ENCODE results near the gene TTLL1. TPM values are rescaled to one million over a fixed set of nuclear protein-coding genes. Genes with fewer than 3 reads are reported as not detected.

Gene TTLL1
- polyA plus RNA-seq, 1 experiment = 22.1 TPM

DNA sequence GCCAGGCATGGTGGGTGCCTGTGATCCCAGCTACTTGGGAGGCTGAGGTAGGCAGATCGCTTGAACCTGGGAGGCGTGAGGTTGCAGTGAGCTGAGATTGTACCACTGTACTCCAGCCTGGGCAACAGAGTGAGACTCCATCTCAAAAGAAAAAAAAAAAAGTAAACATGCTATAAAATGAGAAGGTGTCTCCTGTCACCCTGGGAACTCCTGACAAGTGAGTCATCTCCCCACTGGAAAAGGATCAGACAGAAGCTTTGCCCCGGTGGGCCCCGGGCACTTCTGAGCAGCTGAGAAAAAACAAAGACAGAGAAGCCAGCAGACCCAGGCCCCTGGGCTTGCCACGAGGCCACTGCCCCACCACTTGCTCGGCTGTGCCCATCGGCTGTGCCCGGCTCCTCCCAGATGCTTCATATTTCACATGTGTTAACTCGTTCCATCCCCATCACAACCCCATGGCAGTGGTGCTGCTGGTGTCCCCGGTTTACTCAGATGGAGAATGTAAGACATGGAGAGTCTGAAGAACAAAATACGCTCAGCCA is 22.3 kb downstream of the TTLL1 start:
- Histone ChIP-seq H3K27me3 (ENCODE audit: control insufficient read depth, insufficient read depth, low read length) (no peaks in the 10 kb centered on the region), H3K36me3 (ENCODE audit: control insufficient read depth, insufficient read depth, low read length) (peaks cover 3% of the 10 kb centered on the region), H3K4me3 (ENCODE audit: low read depth, low read length) (no peak overlapping the region)
- CTCF ChIA-PET = no interaction called here
- POLR2A ChIA-PET = no interaction called here
- TF ChIP-seq, protein P1, sequence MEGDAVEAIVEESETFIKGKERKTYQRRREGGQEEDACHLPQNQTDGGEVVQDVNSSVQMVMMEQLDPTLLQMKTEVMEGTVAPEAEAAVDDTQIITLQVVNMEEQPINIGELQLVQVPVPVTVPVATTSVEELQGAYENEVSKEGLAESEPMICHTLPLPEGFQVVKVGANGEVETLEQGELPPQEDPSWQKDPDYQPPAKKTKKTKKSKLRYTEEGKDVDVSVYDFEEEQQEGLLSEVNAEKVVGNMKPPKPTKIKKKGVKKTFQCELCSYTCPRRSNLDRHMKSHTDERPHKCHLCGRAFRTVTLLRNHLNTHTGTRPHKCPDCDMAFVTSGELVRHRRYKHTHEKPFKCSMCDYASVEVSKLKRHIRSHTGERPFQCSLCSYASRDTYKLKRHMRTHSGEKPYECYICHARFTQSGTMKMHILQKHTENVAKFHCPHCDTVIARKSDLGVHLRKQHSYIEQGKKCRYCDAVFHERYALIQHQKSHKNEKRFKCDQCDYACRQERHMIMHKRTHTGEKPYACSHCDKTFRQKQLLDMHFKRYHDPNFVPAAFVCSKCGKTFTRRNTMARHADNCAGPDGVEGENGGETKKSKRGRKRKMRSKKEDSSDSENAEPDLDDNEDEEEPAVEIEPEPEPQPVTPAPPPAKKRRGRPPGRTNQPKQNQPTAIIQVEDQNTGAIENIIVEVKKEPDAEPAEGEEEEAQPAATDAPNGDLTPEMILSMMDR (IDR thresholded peaks at IDR 0.05; ENCODE audit: insufficient read depth, low read depth, low read length) = no peak
- DNase-seq (ENCODE audit: low read depth) = no peak

DNA sequence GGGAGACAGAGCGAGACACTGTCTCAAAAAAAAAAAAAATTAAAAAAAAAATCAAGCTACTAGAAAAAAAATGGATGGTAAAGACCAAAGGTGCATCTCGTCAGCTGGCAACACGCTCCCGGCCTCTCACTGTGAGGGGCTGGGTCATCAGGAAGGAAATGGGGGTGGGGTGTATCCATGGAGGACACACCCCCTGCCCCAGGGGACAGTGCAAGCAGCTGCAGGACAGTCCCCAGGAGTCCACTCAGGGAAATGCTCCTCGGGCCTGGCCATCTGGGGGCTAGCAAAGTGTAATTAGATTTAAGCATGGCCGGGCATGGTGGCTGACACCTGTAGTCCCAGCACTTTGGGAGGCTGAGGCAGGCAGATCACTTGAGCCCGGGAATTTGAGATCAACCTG is 23.1 kb downstream of the TTLL1 start:
- no peak for DNase-seq (ENCODE audit: low read depth)
- no peak overlapping the region for H3K4me3 ChIP-seq (ENCODE audit: low read depth, low read length)
- peaks cover 3% of the 10 kb centered on the region for H3K36me3 ChIP-seq (ENCODE audit: control insufficient read depth, insufficient read depth, low read length)
- no peaks in the 10 kb centered on the region for H3K27me3 ChIP-seq (ENCODE audit: control insufficient read depth, insufficient read depth, low read length)
- POLR2A ChIA-PET = no interaction called here
- CTCF ChIA-PET = interaction anchor here (1.1 kb wide), 1 partner anchor 14 kb away, joined by 4 read pairs; no protein-coding TSS in a partner anchor
- TF ChIP-seq, protein P1 (IDR thresholded peaks at IDR 0.05; ENCODE audit: insufficient read depth, low read depth, low read length) = no peak

DNA sequence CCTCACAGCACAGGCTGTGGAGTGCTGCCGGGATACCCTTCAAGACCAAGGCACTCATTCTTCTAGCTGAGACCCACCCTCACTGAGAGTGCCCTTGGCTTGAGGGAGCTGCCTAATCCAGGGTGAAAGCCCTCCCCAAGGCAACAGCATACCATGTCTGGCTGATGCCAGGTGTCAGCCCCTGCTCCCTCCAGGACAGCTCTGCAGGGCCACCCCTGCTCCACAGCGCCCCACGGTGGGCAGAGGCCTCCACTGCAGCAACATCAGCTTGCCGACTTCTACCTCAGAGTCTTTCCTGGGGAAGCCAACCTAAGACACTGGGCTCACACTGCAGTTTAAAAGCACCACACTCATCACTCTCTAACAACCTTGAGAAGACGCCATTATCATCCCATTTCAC is 29.0 kb downstream of the TTLL1 start:
- peaks cover 6% of the 10 kb centered on the region for H3K36me3 ChIP-seq (ENCODE audit: control insufficient read depth, insufficient read depth, low read length)
- no peaks in the 10 kb centered on the region for H3K27me3 ChIP-seq (ENCODE audit: control insufficient read depth, insufficient read depth, low read length)
- no peak overlapping the region for H3K4me3 ChIP-seq (ENCODE audit: low read depth, low read length)
- ChIA-PET CTCF (interaction anchor here (0.6 to 1.2 kb wide), 5 partner anchors 8 to 86 kb away, joined by 3 to 5 read pairs (median 3); no protein-coding TSS in a partner anchor), POLR2A (no interaction called here)
- DNase-seq (ENCODE audit: low read depth) = no peak
- TF ChIP-seq, protein P1 (IDR thresholded peaks at IDR 0.05; ENCODE audit: insufficient read depth, low read depth, low read length) = peak; percentile 61

DNA sequence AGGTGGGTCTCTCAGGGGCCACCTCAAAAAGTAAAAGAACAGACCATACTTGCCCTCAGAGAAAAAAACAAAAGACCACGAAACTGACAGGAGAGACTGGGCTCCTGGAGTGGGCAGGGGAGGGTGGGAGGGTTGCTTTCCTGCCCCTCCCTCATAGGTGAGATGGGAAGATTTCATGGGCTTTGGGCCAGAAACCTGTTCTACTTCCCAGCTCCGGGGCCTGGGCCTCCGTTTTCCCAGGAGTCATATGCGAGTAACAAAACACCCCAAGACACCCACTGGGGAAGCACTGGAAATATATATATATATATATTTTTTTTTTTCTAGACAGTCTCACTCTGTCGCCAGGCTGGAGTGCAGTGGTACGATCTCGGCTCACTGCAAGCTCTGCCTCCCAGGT is 31.6 kb downstream of the TTLL1 start:
- DNase-seq (ENCODE audit: low read depth) = no peak
- H3K27me3 ChIP-seq (ENCODE audit: control insufficient read depth, insufficient read depth, low read length) = no peaks in the 10 kb centered on the region
- TF ChIP-seq, protein P1 (IDR thresholded peaks at IDR 0.05; ENCODE audit: insufficient read depth, low read depth, low read length) = no peak
- ChIA-PET POLR2A (no interaction called here), CTCF (no interaction called here)
- H3K4me3 ChIP-seq (ENCODE audit: low read depth, low read length) = no peak overlapping the region
- H3K36me3 ChIP-seq (ENCODE audit: control insufficient read depth, insufficient read depth, low read length) = peaks cover 3% of the 10 kb centered on the region; the same call in 1 of the 2 replicates

DNA sequence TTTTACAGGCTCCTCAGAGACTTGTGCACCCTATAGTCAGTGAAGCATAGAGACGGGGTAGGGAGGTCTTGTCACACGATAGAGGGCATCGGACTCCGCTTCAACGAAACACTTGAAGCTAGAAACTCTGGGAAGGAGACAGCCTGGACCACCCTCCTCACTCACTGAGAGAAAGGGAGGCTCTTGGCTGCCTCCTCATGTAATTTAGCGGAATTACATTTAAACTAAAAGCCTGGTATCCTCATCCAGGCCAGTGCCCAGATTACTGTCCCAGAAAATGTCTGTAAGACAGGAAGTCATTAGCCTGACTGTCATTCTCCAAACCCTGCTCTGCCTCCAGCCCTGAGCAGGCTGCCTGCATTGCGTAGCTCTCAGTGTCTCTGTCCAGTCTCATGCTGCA is 36.0 kb downstream of the TTLL1 start:
- no peaks in the 10 kb centered on the region for H3K36me3 ChIP-seq (ENCODE audit: control insufficient read depth, insufficient read depth, low read length)
- ChIA-PET POLR2A (no interaction called here), CTCF (interaction anchor here (0.7 kb wide), 1 partner anchor 11 kb away, joined by 5 read pairs; no protein-coding TSS in a partner anchor)
- no peak overlapping the region for H3K4me3 ChIP-seq (ENCODE audit: low read depth, low read length)
- TF ChIP-seq, protein P1 (IDR thresholded peaks at IDR 0.05; ENCODE audit: insufficient read depth, low read depth, low read length) = peak; percentile 22; the same call in 1 of the 2 replicates
- H3K27me3 ChIP-seq (ENCODE audit: control insufficient read depth, insufficient read depth, low read length) = no peaks in the 10 kb centered on the region
- DNase-seq (ENCODE audit: low read depth) = no peak

Data from BJ (cell line).